MCF 10A (cell line): ENCODE data around the gene NR2F1-AS1. TPM values are rescaled to one million over a fixed set of nuclear protein-coding genes. Genes with fewer than 3 reads are reported as not detected.

ENCODE experiments used
- BruUV-seq: library from RNA; stranded (reverse); fragments of 400-500 nt; replicated peaks from 2 replicates; lab custom pipeline; 2021; lab: Mats Ljungman, UMichigan
- CTCF ChIA-PET: fragments of 300-600 bp; sonication (Branson Sonifier 250); formaldehyde crosslinking; extraction: SDS; loops from one replicate; lab custom pipeline; 2021; ENCODE audit warnings: antibody characterized with exemption, inconsistent platforms; lab: Yijun Ruan, JAX
- POLR2A ChIA-PET: fragments of 300-600, 350-650 bp; sonication (Branson Sonifier 250); formaldehyde crosslinking; extraction: SDS; loops from one replicate; lab custom pipeline; 2020; ENCODE audit warnings: antibody characterized with exemption, inconsistent platforms; lab: Yijun Ruan, JAX
- DNase-seq: peaks from one replicate; pipeline ENCODE4 v3.0.0-alpha.2; 2018; ENCODE audit not compliant: unreplicated experiment
- H3K27ac Mint-ChIP-seq: one replicate; pipeline ENCODE4 v1.8.0; 2022; ENCODE audit warnings: mild to moderate bottlenecking, low read depth, mixed read lengths; ENCODE audit not compliant: unreplicated experiment
- H3K27me3 Mint-ChIP-seq: one replicate; pipeline ENCODE4 v1.8.0; 2022; ENCODE audit warnings: mixed read lengths; ENCODE audit not compliant: insufficient read depth, unreplicated experiment
- H3K36me3 Mint-ChIP-seq: one replicate; pipeline ENCODE4 v1.8.0; 2022; ENCODE audit warnings: mild to moderate bottlenecking, moderate library complexity, mixed read lengths; ENCODE audit not compliant: insufficient read depth, unreplicated experiment
- H3K4me1 Mint-ChIP-seq: one replicate; pipeline ENCODE4 v1.8.0; 2022; ENCODE audit warnings: mixed read lengths; ENCODE audit not compliant: insufficient read depth, unreplicated experiment
- H3K4me3 Mint-ChIP-seq: one replicate; pipeline ENCODE4 v1.8.0; 2022; ENCODE audit warnings: mild to moderate bottlenecking, moderate library complexity, mixed read lengths; ENCODE audit not compliant: unreplicated experiment
- H3K9me3 Mint-ChIP-seq: one replicate; pipeline ENCODE4 v1.8.0; 2022; ENCODE audit warnings: mixed read lengths; ENCODE audit not compliant: unreplicated experiment
- CTCF ChIP-seq: fragments of 200-600 bp; IDR thresholded peaks from one replicate; pipeline ENCODE4 v1.8.0; 2022; ENCODE audit warnings: antibody characterized with exemption, mild to moderate bottlenecking; ENCODE audit not compliant: unreplicated experiment
- intact Hi-C: fragments of 100-400 bp; cut with micrococcal nuclease; formaldehyde crosslinking; loops from 2 replicates; pipeline ENCODE4 v1.14.1; 2022
- total RNA-seq: library from RNA; stranded (reverse); gene quantifications from 2 replicates; pipeline ENCODE4 v1.2.3, GENCODE V29; 2022

NR2F1-AS1 gene
- total RNA-seq, 1 experiment from 2014 or later: 3.2 TPM

GRCh38 chr5:93406971-93407401 is 174.0 kb downstream of the NR2F1-AS1 start:
- H3K9me3 Mint-ChIP-seq: no peaks in the 10 kb centered on the region
- ChIA-PET CTCF (no interaction called here), POLR2A (interaction anchor here (0.7 kb wide), 1 partner anchor 408 kb away, joined by 3 read pairs; no protein-coding TSS in a partner anchor)
- TF ChIP-seq CTCF: no peak
- no TSS peak for BruUV-seq
- H3K27ac Mint-ChIP-seq: no peak overlapping the region
- DNase-seq: no peak
- H3K36me3 Mint-ChIP-seq: no peaks in the 10 kb centered on the region
- H3K4me1 Mint-ChIP-seq: no peaks in the 10 kb centered on the region
- H3K27me3 Mint-ChIP-seq: no peaks in the 10 kb centered on the region
- H3K4me3 Mint-ChIP-seq: no peak overlapping the region
- intact Hi-C loops: no loop called here

GRCh38 chr5:93404246-93404645 is 176.8 kb downstream of the NR2F1-AS1 start:
- no peaks in the 10 kb centered on the region for H3K4me1 Mint-ChIP-seq
- H3K4me3 Mint-ChIP-seq: no peak overlapping the region
- no peak for DNase-seq
- intact Hi-C loops: no loop called here
- no peaks in the 10 kb centered on the region for H3K9me3 Mint-ChIP-seq
- no peak overlapping the region for H3K27ac Mint-ChIP-seq
- H3K36me3 Mint-ChIP-seq: no peaks in the 10 kb centered on the region
- no peaks in the 10 kb centered on the region for H3K27me3 Mint-ChIP-seq
- CTCF ChIA-PET: interaction anchor here (0.7 kb wide), 1 partner anchor 492 kb away, joined by 3 read pairs; no protein-coding TSS in a partner anchor
- no peak for TF ChIP-seq CTCF
- no TSS peak for BruUV-seq
- POLR2A ChIA-PET: interaction anchor here (2.0 kb wide), 1 partner anchor 13 kb away, joined by 5 read pairs; no protein-coding TSS in a partner anchor

GRCh38 chr5:93403141-93403928 is 177.7 kb downstream of the NR2F1-AS1 start:
- H3K27ac Mint-ChIP-seq: no peak overlapping the region
- H3K27me3 Mint-ChIP-seq: no peaks in the 10 kb centered on the region
- no peaks in the 10 kb centered on the region for H3K9me3 Mint-ChIP-seq
- ChIA-PET CTCF (interaction anchor here (0.7 kb wide), 1 partner anchor 491 kb away, joined by 3 read pairs; no protein-coding TSS in a partner anchor), POLR2A (interaction anchor here (2.0 kb wide), 1 partner anchor 13 kb away, joined by 5 read pairs; no protein-coding TSS in a partner anchor)
- no TSS peak for BruUV-seq
- intact Hi-C loops: no loop called here
- no peak for DNase-seq
- no peaks in the 10 kb centered on the region for H3K36me3 Mint-ChIP-seq
- no peaks in the 10 kb centered on the region for H3K4me1 Mint-ChIP-seq
- no peak for TF ChIP-seq CTCF
- no peak overlapping the region for H3K4me3 Mint-ChIP-seq

- ChIA-PET CTCF (interaction anchor here (0.8 kb wide), 2 partner anchors 27 to 181 kb away, joined by 3 to 4 read pairs; no protein-coding TSS in a partner anchor), POLR2A (no interaction called here)
- H3K9me3 Mint-ChIP-seq: peaks cover 6% of the 10 kb centered on the region
- no TSS peak for BruUV-seq
- intact Hi-C loops: no loop called here
- H3K36me3 Mint-ChIP-seq: no peaks in the 10 kb centered on the region
- no peaks in the 10 kb centered on the region for H3K4me1 Mint-ChIP-seq
- no peaks in the 10 kb centered on the region for H3K27me3 Mint-ChIP-seq
- TF ChIP-seq CTCF: no peak
- H3K4me3 Mint-ChIP-seq: no peak overlapping the region
- no peak overlapping the region for H3K27ac Mint-ChIP-seq
- DNase-seq: no peak
These were observed 178.6 kb downstream of the NR2F1-AS1 start for GRCh38 chr5:93402451-93402850.
